SK-N-SH (cell line): ENCODE data around the gene TPTE.
"Not testable (repeated sequence)": the region's sequence is repeated elsewhere in the genome, so short reads cannot be mapped to it uniquely, and the experiment has no call there.

Experiments used
- CTCF ChIP-seq: fragments of 200-600 bp; sonication (generic); IDR thresholded peaks from 2 replicates; pipeline ENCODE4 v1.6.1; 2017; ENCODE audit warnings: antibody characterized with exemption, mild to moderate bottlenecking, moderate library complexity
- ELF1 ChIP-seq: IDR thresholded peaks from 2 replicates; pipeline ENCODE4 v1.4.0; 2012
- MXI1 ChIP-seq: IDR thresholded peaks from 2 replicates; pipeline ENCODE4 v1.6.1; 2012; ENCODE audit warnings: mild to moderate bottlenecking, low read depth, low read length, improper control_type of control experiment
- NFIC ChIP-seq: IDR thresholded peaks from 2 replicates; pipeline ENCODE4 v1.4.0; 2012; ENCODE audit warnings: borderline replicate concordance
- SIN3A ChIP-seq: IDR thresholded peaks from 2 replicates; pipeline ENCODE4 v1.6.1; 2012; ENCODE audit warnings: low read depth, mild to moderate bottlenecking, low read length, moderate library complexity, borderline replicate concordance
- SMC3 ChIP-seq: IDR thresholded peaks from 2 replicates; pipeline ENCODE4 v1.6.1; 2012; ENCODE audit warnings: low read depth, low read length, improper control_type of control experiment
- TF ChIP-seq, protein P1 (sequence below): IDR thresholded peaks from 2 replicates; pipeline ENCODE4 v1.4.0; 2012; ENCODE audit warnings: low read depth

DNA sequence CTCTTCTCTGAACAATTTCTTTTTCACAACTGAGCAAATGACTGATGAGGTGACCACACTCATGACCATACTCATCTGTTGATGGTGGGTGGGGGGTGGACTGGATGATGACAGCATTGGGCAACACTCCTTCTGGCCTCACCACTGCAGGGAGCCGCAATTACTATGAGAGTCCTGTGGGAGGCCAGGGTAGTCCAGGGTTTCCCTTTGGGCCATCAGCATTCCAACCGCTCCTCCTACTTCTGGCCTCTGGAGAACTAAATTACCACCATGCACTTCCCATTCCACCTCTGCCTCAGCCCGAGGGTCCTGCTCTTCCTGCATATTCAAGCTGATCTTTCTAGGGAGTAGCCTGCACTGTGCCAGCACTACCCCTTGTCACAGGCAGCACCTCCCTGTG, 94.7 kb downstream of the TPTE start:
- TF ChIP-seq CTCF, SMC3, MXI1, SIN3A, NFIC, ELF1: not testable (repeated sequence)
- TF ChIP-seq, protein P1, sequence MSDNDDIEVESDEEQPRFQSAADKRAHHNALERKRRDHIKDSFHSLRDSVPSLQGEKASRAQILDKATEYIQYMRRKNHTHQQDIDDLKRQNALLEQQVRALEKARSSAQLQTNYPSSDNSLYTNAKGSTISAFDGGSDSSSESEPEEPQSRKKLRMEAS, result not testable (repeated sequence)
